Muscle layer of colon (tissue), 2 donors: ENCODE results near the gene SGPL1.
"Not testable (repeated sequence)": the region's sequence is repeated elsewhere in the genome, so short reads cannot be mapped to it uniquely, and the experiment has no call there.

Experiments
- H3K27ac ChIP-seq: one replicate; pipeline ENCODE4 v1.7.0; 2013; ENCODE audit warnings: low read depth, mild to moderate bottlenecking, low read length, moderate library complexity
- H3K27me3 ChIP-seq, 2 donors: one replicate each; pipeline ENCODE4 v1.7.0; 2013; ENCODE audit warnings: low read length in 2 of 2, mild to moderate bottlenecking in 2 of 2; ENCODE audit not compliant: insufficient read depth in 2 of 2, control insufficient read depth in 1 of 2
- H3K36me3 ChIP-seq: one replicate; pipeline ENCODE4 v1.7.0; 2013; ENCODE audit warnings: mild to moderate bottlenecking, low read length; ENCODE audit not compliant: insufficient read depth
- H3K4me1 ChIP-seq: one replicate; pipeline ENCODE4 v1.7.0; 2013; ENCODE audit warnings: mild to moderate bottlenecking, low read length; ENCODE audit not compliant: insufficient read depth
- H3K4me3 ChIP-seq, 2 donors: one replicate each; pipeline ENCODE4 v1.7.0; 2013; ENCODE audit warnings: low read length in 2 of 2, low read depth in 1 of 2, mild to moderate bottlenecking in 1 of 2, moderate library complexity in 1 of 2
- H3K9ac ChIP-seq: one replicate; pipeline ENCODE4 v1.7.0; 2013; ENCODE audit warnings: low read length
- H3K9me3 ChIP-seq: one replicate; pipeline ENCODE4 v1.7.0; 2013; ENCODE audit warnings: mild to moderate bottlenecking, low read length
- donor health status: abdominal sarcoma.
- donor health status: Adenocarcinoma of cecum.

The SGPL1 gene, protein sequence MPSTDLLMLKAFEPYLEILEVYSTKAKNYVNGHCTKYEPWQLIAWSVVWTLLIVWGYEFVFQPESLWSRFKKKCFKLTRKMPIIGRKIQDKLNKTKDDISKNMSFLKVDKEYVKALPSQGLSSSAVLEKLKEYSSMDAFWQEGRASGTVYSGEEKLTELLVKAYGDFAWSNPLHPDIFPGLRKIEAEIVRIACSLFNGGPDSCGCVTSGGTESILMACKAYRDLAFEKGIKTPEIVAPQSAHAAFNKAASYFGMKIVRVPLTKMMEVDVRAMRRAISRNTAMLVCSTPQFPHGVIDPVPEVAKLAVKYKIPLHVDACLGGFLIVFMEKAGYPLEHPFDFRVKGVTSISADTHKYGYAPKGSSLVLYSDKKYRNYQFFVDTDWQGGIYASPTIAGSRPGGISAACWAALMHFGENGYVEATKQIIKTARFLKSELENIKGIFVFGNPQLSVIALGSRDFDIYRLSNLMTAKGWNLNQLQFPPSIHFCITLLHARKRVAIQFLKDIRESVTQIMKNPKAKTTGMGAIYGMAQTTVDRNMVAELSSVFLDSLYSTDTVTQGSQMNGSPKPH

DNA sequence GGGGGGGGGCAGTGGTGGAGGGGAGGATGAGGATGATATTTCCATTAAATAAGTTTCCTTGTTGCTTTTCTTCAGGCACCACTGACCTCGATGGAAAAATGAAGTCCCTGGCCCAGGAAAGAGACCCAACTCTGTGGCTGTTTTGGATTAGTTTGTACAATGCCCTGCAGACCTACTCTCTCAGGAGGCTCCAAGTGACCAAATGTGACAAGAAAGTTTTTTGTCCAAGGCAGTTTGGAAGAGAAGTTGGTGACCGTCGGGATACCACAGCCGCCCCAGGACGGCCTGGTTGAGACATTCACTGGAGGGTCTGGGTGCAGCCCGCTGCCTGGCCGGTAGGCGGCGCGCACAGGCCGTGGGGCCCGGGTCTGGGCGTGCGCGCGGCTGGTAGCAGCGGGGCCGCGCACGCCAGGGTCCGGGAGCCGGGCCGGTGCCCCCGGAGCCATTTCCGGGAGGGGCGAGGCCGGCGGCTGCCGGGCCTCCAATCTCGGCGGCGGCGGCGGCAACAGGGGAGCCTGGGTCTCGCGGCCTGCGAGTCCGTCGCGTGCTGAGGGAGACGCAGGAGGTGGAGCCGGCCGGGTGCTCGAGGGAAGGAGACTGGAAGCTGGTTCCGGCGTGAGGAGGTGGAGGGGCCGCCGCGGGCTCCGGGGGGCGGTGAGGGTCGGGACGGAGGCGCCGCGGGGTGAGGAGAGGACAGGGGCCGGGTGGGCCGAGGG lies at the start of gene SGPL1:
Gene SGPL1, plus strand, starts transcription at position 445 of the 716 bp plus-strand sequence. CDS start 906 bp downstream, outside the sequence.
- Histone ChIP-seq H3K36me3 (peaks cover 5% of the 10 kb centered on the region), H3K9ac (peak within 1 kb of the TSS; percentile 63), H3K27ac (peak within 1 kb of the TSS; percentile 81), H3K4me3 (peak within 1 kb of the TSS; percentile 66 to 86), H3K27me3 (no peaks in the 10 kb centered on the region), H3K4me1 (peaks cover 17% of the 10 kb centered on the region), H3K9me3 (no peaks in the 10 kb centered on the region)

DNA sequence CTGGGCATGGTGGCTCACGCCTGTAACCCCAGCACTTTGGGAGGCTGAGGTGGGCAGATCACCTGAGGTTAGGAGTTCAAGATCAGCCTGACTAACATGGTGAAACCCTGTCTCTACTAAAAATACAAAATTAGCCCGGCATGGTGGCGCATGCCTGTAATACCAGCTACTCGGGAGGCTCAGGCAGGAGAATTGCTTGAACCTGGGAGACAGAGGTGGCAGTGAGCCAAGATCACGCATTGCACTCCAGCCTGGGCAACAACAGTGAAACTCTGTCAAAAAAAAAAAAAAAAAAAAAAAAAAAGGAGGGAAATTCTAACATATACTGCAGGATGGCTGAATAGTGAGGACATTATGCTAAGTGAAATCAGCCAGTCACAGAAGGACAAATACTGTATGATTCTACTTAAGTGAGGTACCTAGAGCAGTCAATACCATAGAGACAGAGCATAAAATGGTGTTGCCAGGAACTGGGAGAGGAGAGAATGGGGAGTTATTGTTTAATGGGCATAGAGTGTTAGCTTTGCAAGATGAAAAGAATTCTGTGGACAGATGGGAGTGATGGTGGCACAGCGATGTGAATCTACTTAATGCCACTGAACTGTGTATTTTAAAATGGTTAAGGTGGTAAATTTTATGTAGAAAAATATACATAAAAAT lies 47.6 kb upstream of the SGPL1 start:
- not testable (repeated sequence) for H3K9ac ChIP-seq, H3K4me1 ChIP-seq, H3K27me3 ChIP-seq, H3K9me3 ChIP-seq, H3K27ac ChIP-seq, H3K4me3 ChIP-seq, H3K36me3 ChIP-seq

DNA sequence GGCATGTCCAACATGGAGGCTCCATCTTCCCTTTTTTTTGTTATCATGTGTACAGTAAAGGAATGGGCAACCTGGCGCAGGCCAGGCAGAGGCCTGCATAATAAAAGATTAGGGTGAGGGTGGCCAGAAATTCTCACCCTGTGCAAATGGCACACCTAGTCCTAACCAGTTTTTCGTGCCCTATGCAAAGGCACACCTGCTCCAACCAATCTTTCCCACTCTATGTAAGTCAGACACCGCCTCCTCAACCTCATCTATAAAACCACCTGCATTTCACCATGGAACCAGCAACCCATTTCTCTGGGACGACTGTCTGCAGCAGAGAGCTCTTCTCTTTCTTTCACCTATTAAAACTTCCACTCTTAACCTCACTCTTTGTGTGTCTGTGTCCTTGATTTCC lies 46.6 kb upstream of the SGPL1 start:
- Histone ChIP-seq H3K4me1 (no peaks in the 10 kb centered on the region), H3K9ac (no peak overlapping the region), H3K9me3 (no peaks in the 10 kb centered on the region), H3K36me3 (no peaks in the 10 kb centered on the region), H3K4me3 (no peak overlapping the region), H3K27ac (no peak overlapping the region), H3K27me3 (no peaks in the 10 kb centered on the region)

DNA sequence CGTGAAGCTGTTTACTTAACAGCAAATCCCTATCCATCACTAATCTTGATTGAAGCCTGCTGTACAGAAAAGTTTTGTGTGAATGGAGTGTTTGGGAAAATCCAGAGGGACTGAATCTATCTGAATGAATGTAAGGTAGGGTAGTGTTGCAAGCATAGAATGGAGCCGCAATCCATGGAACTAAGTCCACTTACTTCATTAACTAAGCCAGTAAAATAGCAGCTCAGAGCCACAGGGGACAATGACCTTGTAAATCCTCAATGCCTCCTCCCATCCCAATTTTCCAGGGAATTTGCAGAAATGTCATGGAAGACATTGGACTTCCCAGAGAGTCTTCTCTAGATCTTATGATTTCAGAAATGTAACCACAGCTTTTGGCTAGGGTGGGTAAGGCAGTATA lies 45.7 kb upstream of the SGPL1 start:
- no peaks in the 10 kb centered on the region for H3K4me1 ChIP-seq
- H3K9me3 ChIP-seq, result no peaks in the 10 kb centered on the region
- no peak overlapping the region for H3K27ac ChIP-seq
- H3K36me3 ChIP-seq, result no peaks in the 10 kb centered on the region
- no peak overlapping the region for H3K4me3 ChIP-seq
- no peaks in the 10 kb centered on the region for H3K27me3 ChIP-seq
- no peak overlapping the region for H3K9ac ChIP-seq

DNA sequence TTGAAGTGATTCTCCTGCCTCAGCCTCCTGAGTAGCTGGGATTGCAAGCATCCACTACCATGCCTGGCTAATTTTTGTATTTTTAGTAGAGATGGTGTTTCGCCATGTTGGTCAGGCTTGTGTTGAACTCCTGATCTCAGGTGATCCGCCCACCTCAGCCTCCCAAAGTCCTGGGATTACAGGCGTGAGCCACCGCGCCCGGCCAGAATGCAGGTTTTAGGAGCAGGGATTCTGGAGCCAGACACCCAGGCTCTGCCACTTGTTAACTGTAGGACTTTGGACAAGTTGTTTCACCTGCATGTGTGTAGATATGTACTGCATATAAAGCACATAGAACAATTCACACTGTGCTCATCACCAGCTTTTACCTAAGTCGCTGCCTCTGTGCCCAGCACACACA lies 45.2 kb upstream of the SGPL1 start:
- H3K27ac ChIP-seq, H3K4me1 ChIP-seq, H3K9me3 ChIP-seq, H3K4me3 ChIP-seq, H3K27me3 ChIP-seq, H3K36me3 ChIP-seq, H3K9ac ChIP-seq: not testable (repeated sequence)

DNA sequence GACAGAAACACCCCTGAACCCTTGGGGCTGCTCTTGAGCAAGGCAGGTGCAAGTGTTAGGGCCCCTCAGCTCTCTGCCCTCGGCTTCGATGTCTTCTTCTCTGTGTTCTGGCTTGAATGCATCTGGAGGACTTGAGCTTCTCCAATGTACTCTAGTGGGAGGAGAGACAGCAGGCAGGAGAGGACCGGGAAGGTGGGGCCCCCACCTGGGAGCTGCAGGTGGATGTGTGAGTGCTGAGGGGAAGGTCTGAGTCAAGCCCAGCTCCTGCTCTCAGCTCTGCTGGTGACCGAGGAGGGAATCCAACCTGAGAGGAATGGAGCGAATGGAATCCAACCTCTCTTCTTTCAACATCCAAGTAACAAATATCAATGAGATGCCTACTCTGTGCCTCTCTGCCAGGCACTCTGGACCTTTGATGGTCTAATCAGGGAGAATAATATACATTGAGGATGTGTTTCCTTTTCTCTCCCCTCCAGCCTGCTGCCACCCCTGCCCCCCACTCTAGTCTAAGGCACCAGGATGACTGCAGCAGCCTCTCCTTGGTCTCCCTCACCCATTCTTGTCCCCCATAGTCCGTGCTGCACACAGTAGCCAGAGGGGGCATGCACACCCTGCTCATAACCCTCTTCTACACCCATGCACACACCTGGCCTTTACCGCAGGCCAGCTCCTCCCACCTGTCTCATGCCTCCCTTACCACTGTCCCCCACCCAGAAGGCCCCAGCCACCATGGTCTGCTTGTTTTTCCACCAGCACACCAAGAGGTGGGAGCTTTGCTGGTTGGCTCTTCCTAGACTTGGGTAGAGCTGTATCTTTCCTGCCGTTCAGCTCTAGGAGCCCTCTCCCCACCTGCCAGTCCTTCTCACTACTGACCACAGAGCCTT lies 44.2 kb upstream of the SGPL1 start:
- no peaks in the 10 kb centered on the region for H3K27me3 ChIP-seq
- H3K4me3 ChIP-seq, result no peak overlapping the region
- no peak overlapping the region for H3K27ac ChIP-seq
- no peaks in the 10 kb centered on the region for H3K4me1 ChIP-seq
- H3K9me3 ChIP-seq, result no peaks in the 10 kb centered on the region
- no peak overlapping the region for H3K9ac ChIP-seq
- no peaks in the 10 kb centered on the region for H3K36me3 ChIP-seq

DNA sequence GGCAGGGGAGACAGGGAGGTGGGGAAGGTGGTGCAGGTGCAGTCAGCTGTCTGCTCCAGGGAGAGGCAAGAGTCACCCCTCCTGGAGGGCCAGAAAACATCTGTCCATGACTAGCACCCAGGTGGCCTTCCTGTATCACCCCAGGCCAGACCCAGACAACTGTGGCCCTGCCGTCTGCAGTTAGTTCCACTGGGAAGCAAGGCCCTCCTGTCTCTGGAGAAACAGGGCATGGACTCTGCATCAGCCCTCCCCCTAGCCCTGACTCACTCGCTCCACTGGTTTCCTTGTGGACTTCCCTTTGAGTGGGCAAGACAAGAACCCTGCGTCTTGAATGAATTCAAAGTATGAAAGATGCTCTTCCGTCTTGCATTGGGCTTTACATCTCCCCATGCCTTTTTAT lies 43.1 kb upstream of the SGPL1 start:
- Histone ChIP-seq H3K27ac (no peak overlapping the region), H3K36me3 (no peaks in the 10 kb centered on the region), H3K9me3 (no peaks in the 10 kb centered on the region), H3K4me3 (no peak overlapping the region), H3K9ac (no peak overlapping the region), H3K4me1 (no peaks in the 10 kb centered on the region), H3K27me3 (no peaks in the 10 kb centered on the region)

DNA sequence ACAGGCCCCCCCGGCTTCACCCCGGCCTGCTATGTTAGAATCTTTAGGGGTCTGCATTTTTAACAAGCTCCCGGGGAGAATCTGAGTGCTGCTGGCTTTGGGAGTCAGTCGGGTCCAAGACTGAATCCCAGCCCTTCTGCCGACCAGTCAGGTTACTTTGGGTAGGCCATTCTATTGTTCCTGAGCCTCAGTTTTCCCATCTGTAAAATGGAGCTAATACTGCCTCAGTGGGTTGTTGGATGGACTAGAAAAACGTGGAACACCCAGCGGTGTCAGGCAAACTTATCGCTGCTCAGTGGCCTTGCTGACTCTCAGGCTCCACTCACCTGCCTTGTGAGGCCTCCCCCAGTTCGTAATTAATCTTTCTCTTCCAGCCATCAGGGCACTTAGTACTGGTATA lies 42.3 kb upstream of the SGPL1 start:
- Histone ChIP-seq H3K4me1 (no peaks in the 10 kb centered on the region), H3K9ac (no peak overlapping the region), H3K9me3 (no peaks in the 10 kb centered on the region), H3K27ac (no peak overlapping the region), H3K27me3 (no peaks in the 10 kb centered on the region), H3K4me3 (no peak overlapping the region), H3K36me3 (no peaks in the 10 kb centered on the region)

DNA sequence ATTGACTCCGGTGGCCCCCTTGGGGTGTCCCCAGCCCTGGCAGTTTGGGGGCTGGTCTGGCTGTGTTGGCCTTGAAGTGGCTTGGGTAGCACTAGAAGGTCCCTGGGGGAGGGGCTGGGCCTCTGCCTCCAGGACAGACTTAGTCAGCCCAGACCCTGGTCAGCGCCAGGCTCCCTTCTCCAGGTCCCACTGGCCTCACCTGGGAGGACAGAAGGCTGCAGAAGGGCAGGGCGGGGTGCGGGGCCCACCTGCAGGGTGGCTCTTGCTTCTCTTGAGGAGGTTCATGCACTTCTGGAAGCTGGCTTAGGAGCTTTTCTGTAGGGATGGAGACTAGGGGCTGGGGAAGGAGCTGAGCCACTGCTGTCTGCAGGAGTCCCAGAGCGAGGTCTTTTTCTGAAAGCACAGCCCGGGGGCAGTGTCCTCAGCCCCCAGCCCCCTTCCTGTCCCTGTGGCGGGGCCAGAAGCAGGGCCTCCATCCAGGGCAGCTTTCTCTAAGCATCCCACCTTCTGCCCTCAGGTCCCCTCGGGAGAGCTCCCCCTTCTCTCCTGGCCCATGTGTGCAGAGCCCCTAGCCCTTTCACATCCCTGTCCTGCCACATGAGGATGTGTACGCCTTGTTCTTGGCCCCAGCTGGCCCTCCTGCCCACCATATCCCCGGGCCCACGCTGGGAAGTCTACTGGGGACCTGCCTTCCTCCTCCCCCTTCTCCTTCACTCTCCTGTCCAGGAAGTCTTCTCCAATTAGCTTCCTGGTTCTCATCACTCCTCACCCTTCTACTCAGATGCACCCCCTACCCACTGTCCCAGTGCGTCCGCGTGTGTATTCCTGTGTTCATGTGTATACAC lies 41.6 kb upstream of the SGPL1 start:
- Histone ChIP-seq H3K4me3 (no peak overlapping the region), H3K27ac (no peak overlapping the region), H3K27me3 (no peaks in the 10 kb centered on the region), H3K36me3 (no peaks in the 10 kb centered on the region), H3K9me3 (no peaks in the 10 kb centered on the region), H3K9ac (no peak overlapping the region), H3K4me1 (no peaks in the 10 kb centered on the region)
